ENCODE results near the gene GOLPH3L.

Gene GOLPH3L

DNA sequence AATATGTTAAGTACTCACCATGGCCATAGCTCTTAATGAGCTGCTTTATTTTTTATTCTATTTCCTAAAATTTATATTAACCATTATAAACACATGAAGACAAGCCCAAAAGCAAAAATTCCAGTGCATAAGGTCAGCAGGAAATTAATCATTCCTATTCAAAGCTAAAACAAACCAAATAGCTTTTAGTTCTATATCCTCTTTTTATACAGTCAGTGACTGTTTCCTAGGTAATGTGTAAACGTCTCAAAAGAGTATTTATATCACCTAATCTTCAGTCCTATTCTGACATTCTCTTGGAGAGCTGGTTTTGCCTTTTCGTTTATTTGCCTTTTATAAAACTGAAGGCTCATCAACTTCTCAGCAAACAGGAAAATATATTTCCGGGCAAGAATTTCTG, 4.2 kb downstream of the GOLPH3L start:
- ChIA-PET CTCF (interaction anchor here (0.9 to 2.0 kb wide), 5 partner anchors 8 to 52 kb away, joined by 3 to 4 read pairs (median 4); partner anchors contain the start of gene HORMAD1), POLR2A (interaction anchor here (0.6 kb wide), 1 partner anchor 79 kb away, joined by 3 read pairs; no protein-coding TSS in a partner anchor)
- peaks cover 0 to 14% (median 5%) of the 10 kb centered on the region in 4 experiments for H3K4me1 ChIP-seq (ENCODE audit: control extremely low read depth in 1 of 4, control insufficient read depth in 4 of 4, insufficient read depth in 4 of 4, low read length in 3 of 4)
- peaks cover 7 to 53% (median 25%) of the 10 kb centered on the region in 4 experiments for H3K36me3 ChIP-seq (ENCODE audit: control insufficient read depth in 4 of 4, insufficient read depth in 4 of 4, low read length in 3 of 4)
- H3K27me3 ChIP-seq (replicated peaks in 2 of 5; ENCODE audit: control insufficient read depth in 4 of 5, insufficient read depth in 5 of 5, low read length in 4 of 5): no peaks in the 10 kb centered on the region
- DNase-seq: no peak
- WGBS (ENCODE audit: insufficient coverage): no CpG with 5 or more reads among the region's 3 CpGs
- no peak overlapping the region for H3K4me3 ChIP-seq (ENCODE audit: control insufficient read depth in 1 of 7, extremely low read depth in 1 of 7, insufficient read depth in 4 of 7, low read depth in 2 of 7, low read length in 6 of 7)
- H3K27ac ChIP-seq (ENCODE audit: insufficient read depth in 1 of 2, low read depth in 1 of 2, low read length in 2 of 2, poor library complexity in 1 of 2, severe bottlenecking in 2 of 2): peak overlapping the region in 1 of 2 experiments; percentile 15
- H3K9me3 ChIP-seq (ENCODE audit: control extremely low read depth in 1 of 5, control insufficient read depth in 4 of 5, insufficient read depth in 2 of 5, low read depth in 1 of 5, low read length in 4 of 5): no peaks in the 10 kb centered on the region

DNA sequence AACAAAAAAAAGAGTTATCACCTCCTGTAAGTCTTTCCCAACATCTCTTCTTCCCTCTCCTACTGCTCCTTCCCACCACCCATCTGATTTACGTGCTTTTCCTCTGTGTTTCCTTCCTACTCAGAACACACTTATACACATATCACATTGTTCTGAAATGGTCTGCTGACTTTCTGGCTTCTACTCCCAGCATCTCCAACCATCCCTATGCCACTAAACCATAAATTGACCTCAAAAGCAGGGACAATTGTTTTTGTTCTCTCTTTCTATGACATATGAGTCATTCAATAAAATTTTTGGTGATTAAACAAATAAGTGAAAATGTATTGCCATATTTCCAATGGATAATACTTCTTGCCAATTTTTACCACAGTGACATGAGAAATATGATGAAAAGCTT, 8.2 kb downstream of the GOLPH3L start:
- no peaks in the 10 kb centered on the region for H3K4me1 ChIP-seq (ENCODE audit: control extremely low read depth in 1 of 4, control insufficient read depth in 4 of 4, insufficient read depth in 4 of 4, low read length in 3 of 4)
- no peak for DNase-seq
- H3K36me3 ChIP-seq (ENCODE audit: control insufficient read depth in 4 of 4, insufficient read depth in 4 of 4, low read length in 3 of 4): peaks cover 7 to 56% (median 25%) of the 10 kb centered on the region in 4 experiments
- no peak overlapping the region for H3K4me3 ChIP-seq (ENCODE audit: control insufficient read depth in 1 of 7, extremely low read depth in 1 of 7, insufficient read depth in 4 of 7, low read depth in 2 of 7, low read length in 6 of 7)
- no peak overlapping the region for H3K27ac ChIP-seq (ENCODE audit: insufficient read depth in 1 of 2, low read depth in 1 of 2, low read length in 2 of 2, poor library complexity in 1 of 2, severe bottlenecking in 2 of 2)
- no peaks in the 10 kb centered on the region for H3K27me3 ChIP-seq (replicated peaks in 2 of 5; ENCODE audit: control insufficient read depth in 4 of 5, insufficient read depth in 5 of 5, low read length in 4 of 5)
- CTCF ChIA-PET: interaction anchor here (0.6 to 0.9 kb wide), 3 partner anchors 25 to 231 kb away, joined by 3 to 5 read pairs (median 4); no protein-coding TSS in a partner anchor
- whole genome bisulfite sequencing (ENCODE audit: insufficient coverage): 78% methylated on average over 1 of the region's 1 CpG
- POLR2A ChIA-PET: no interaction called here
- H3K9me3 ChIP-seq (ENCODE audit: control extremely low read depth in 1 of 5, control insufficient read depth in 4 of 5, insufficient read depth in 2 of 5, low read depth in 1 of 5, low read length in 4 of 5): no peaks in the 10 kb centered on the region

- 100% methylated on average over 2 of the region's 3 CpGs for WGBS (ENCODE audit: insufficient coverage)
- H3K36me3 ChIP-seq (ENCODE audit: control insufficient read depth in 4 of 4, insufficient read depth in 4 of 4, low read length in 3 of 4): peaks cover 10 to 55% (median 25%) of the 10 kb centered on the region in 4 experiments
- H3K4me3 ChIP-seq (ENCODE audit: control insufficient read depth in 1 of 7, extremely low read depth in 1 of 7, insufficient read depth in 4 of 7, low read depth in 2 of 7, low read length in 6 of 7): no peak overlapping the region
- DNase-seq: no peak
- no peaks in the 10 kb centered on the region for H3K9me3 ChIP-seq (ENCODE audit: control extremely low read depth in 1 of 5, control insufficient read depth in 4 of 5, insufficient read depth in 2 of 5, low read depth in 1 of 5, low read length in 4 of 5)
- POLR2A ChIA-PET: interaction anchor here (1.2 kb wide), 1 partner anchor 11 kb away, joined by 3 read pairs; the partner anchor contains the start of gene GOLPH3L
- no peaks in the 10 kb centered on the region for H3K27me3 ChIP-seq (replicated peaks in 2 of 5; ENCODE audit: control insufficient read depth in 4 of 5, insufficient read depth in 5 of 5, low read length in 4 of 5)
- no peaks in the 10 kb centered on the region for H3K4me1 ChIP-seq (ENCODE audit: control extremely low read depth in 1 of 4, control insufficient read depth in 4 of 4, insufficient read depth in 4 of 4, low read length in 3 of 4)
- CTCF ChIA-PET: interaction anchor here (1.9 kb wide), 1 partner anchor 11 kb away, joined by 6 read pairs; the partner anchor contains the start of gene GOLPH3L
- H3K27ac ChIP-seq (ENCODE audit: insufficient read depth in 1 of 2, low read depth in 1 of 2, low read length in 2 of 2, poor library complexity in 1 of 2, severe bottlenecking in 2 of 2): no peak overlapping the region
These were observed 10.7 kb downstream of the GOLPH3L start for GRCh38 chr1:150686275-150686674.

- Histone ChIP-seq H3K4me3 (ENCODE audit: control insufficient read depth in 1 of 7, extremely low read depth in 1 of 7, insufficient read depth in 4 of 7, low read depth in 2 of 7, low read length in 6 of 7) (no peak overlapping the region), H3K27ac (ENCODE audit: insufficient read depth in 1 of 2, low read depth in 1 of 2, low read length in 2 of 2, poor library complexity in 1 of 2, severe bottlenecking in 2 of 2) (peak overlapping the region in 1 of 2 experiments; percentile 36), H3K36me3 (ENCODE audit: control insufficient read depth in 4 of 4, insufficient read depth in 4 of 4, low read length in 3 of 4) (peaks cover 15 to 39% (median 21%) of the 10 kb centered on the region in 4 experiments), H3K27me3 (replicated peaks in 2 of 5; ENCODE audit: control insufficient read depth in 4 of 5, insufficient read depth in 5 of 5, low read length in 4 of 5) (no peaks in the 10 kb centered on the region), H3K9me3 (ENCODE audit: control extremely low read depth in 1 of 5, control insufficient read depth in 4 of 5, insufficient read depth in 2 of 5, low read depth in 1 of 5, low read length in 4 of 5) (no peaks in the 10 kb centered on the region), H3K4me1 (ENCODE audit: control extremely low read depth in 1 of 4, control insufficient read depth in 4 of 4, insufficient read depth in 4 of 4, low read length in 3 of 4) (no peaks in the 10 kb centered on the region)
- POLR2A ChIA-PET: no interaction called here
- CTCF ChIA-PET: interaction anchor here (1.1 to 1.7 kb wide), 4 partner anchors 9 to 37 kb away, joined by 3 to 4 read pairs (median 4); partner anchors contain the start of gene GOLPH3L
- WGBS (ENCODE audit: insufficient coverage): 67% methylated on average over 1 of the region's 1 CpG
- DNase-seq: peak in 1 of 3 donors; percentile 18
These were observed 13.0 kb downstream of the GOLPH3L start for GRCh38 chr1:150683914-150684313.

GRCh38 chr1:150678988-150679387, 18.0 kb downstream of the GOLPH3L start:
- H3K4me1 ChIP-seq (ENCODE audit: control extremely low read depth in 1 of 4, control insufficient read depth in 4 of 4, insufficient read depth in 4 of 4, low read length in 3 of 4): no peaks in the 10 kb centered on the region
- no peak overlapping the region for H3K27ac ChIP-seq (ENCODE audit: insufficient read depth in 1 of 2, low read depth in 1 of 2, low read length in 2 of 2, poor library complexity in 1 of 2, severe bottlenecking in 2 of 2)
- ChIA-PET POLR2A (no interaction called here), CTCF (no interaction called here)
- no CpG with 5 or more reads among the region's 1 CpG for WGBS (ENCODE audit: insufficient coverage)
- peaks cover 10 to 25% (median 12%) of the 10 kb centered on the region in 4 experiments for H3K36me3 ChIP-seq (ENCODE audit: control insufficient read depth in 4 of 4, insufficient read depth in 4 of 4, low read length in 3 of 4)
- DNase-seq: no peak
- no peaks in the 10 kb centered on the region for H3K9me3 ChIP-seq (ENCODE audit: control extremely low read depth in 1 of 5, control insufficient read depth in 4 of 5, insufficient read depth in 2 of 5, low read depth in 1 of 5, low read length in 4 of 5)
- no peak overlapping the region for H3K4me3 ChIP-seq (ENCODE audit: control insufficient read depth in 1 of 7, extremely low read depth in 1 of 7, insufficient read depth in 4 of 7, low read depth in 2 of 7, low read length in 6 of 7)
- H3K27me3 ChIP-seq (replicated peaks in 2 of 5; ENCODE audit: control insufficient read depth in 4 of 5, insufficient read depth in 5 of 5, low read length in 4 of 5): no peaks in the 10 kb centered on the region

DNA sequence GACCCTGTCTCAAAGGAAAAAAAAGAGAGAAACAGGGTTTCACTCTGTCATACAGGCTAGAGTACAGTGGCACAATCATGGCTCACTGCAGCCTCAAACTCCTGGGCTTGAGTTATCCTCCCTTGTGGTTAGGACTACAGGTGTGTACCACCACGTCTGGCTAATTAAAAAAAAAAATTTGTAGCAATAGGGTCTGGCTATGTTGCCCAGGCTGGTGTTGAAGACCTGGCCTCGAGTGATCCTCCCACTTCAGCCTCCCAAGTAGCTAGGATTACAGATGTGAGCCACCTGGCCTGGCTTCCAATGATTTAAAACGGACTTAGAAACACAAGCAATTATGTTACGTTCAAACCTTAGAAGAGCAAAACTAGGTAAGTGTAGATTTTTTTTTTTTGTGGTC, 22.1 kb downstream of the GOLPH3L start:
- ChIA-PET POLR2A (interaction anchor here (0.6 kb wide), 2 partner anchors 60 to 454 kb away, joined by 3 read pairs; no protein-coding TSS in a partner anchor), CTCF (no interaction called here)
- H3K27ac ChIP-seq (ENCODE audit: insufficient read depth in 1 of 2, low read depth in 1 of 2, low read length in 2 of 2, poor library complexity in 1 of 2, severe bottlenecking in 2 of 2): no peak overlapping the region
- no peak overlapping the region for H3K4me3 ChIP-seq (ENCODE audit: control insufficient read depth in 1 of 7, extremely low read depth in 1 of 7, insufficient read depth in 4 of 7, low read depth in 2 of 7, low read length in 6 of 7)
- DNase-seq: no peak
- H3K4me1 ChIP-seq (ENCODE audit: control extremely low read depth in 1 of 4, control insufficient read depth in 4 of 4, insufficient read depth in 4 of 4, low read length in 3 of 4): no peaks in the 10 kb centered on the region
- H3K36me3 ChIP-seq (ENCODE audit: control insufficient read depth in 4 of 4, insufficient read depth in 4 of 4, low read length in 3 of 4): peaks cover 0 to 13% (median 5%) of the 10 kb centered on the region in 4 experiments
- 100% methylated on average over 2 of the region's 4 CpGs for WGBS (ENCODE audit: insufficient coverage)
- H3K27me3 ChIP-seq (replicated peaks in 2 of 5; ENCODE audit: control insufficient read depth in 4 of 5, insufficient read depth in 5 of 5, low read length in 4 of 5): no peaks in the 10 kb centered on the region
- no peaks in the 10 kb centered on the region for H3K9me3 ChIP-seq (ENCODE audit: control extremely low read depth in 1 of 5, control insufficient read depth in 4 of 5, insufficient read depth in 2 of 5, low read depth in 1 of 5, low read length in 4 of 5)

GRCh38 chr1:150663321-150663720, 33.6 kb downstream of the GOLPH3L start:
- 96% methylated on average over 6 of the region's 7 CpGs for WGBS (ENCODE audit: insufficient coverage)
- CTCF ChIA-PET: interaction anchor here (1.1 to 1.7 kb wide), 2 partner anchors 10 to 103 kb away, joined by 3 read pairs; no protein-coding TSS in a partner anchor

More at GRCh38 chr1:150663321-150663720, 33.6 kb downstream of the GOLPH3L start:
- POLR2A ChIA-PET: no interaction called here
- Histone ChIP-seq H3K9me3 (ENCODE audit: control extremely low read depth in 1 of 5, control insufficient read depth in 4 of 5, insufficient read depth in 2 of 5, low read depth in 1 of 5, low read length in 4 of 5) (no peaks in the 10 kb centered on the region), H3K27me3 (replicated peaks in 2 of 5; ENCODE audit: control insufficient read depth in 4 of 5, insufficient read depth in 5 of 5, low read length in 4 of 5) (no peaks in the 10 kb centered on the region), H3K4me1 (ENCODE audit: control extremely low read depth in 1 of 4, control insufficient read depth in 4 of 4, insufficient read depth in 4 of 4, low read length in 3 of 4) (no peaks in the 10 kb centered on the region), H3K27ac (ENCODE audit: insufficient read depth in 1 of 2, low read depth in 1 of 2, low read length in 2 of 2, poor library complexity in 1 of 2, severe bottlenecking in 2 of 2) (no peak overlapping the region), H3K4me3 (ENCODE audit: control insufficient read depth in 1 of 7, extremely low read depth in 1 of 7, insufficient read depth in 4 of 7, low read depth in 2 of 7, low read length in 6 of 7) (no peak overlapping the region), H3K36me3 (ENCODE audit: control insufficient read depth in 4 of 4, insufficient read depth in 4 of 4, low read length in 3 of 4) (peaks cover 4 to 54% (median 19%) of the 10 kb centered on the region in 4 experiments)
- no peak for DNase-seq
